ENCODE results near the gene SBNO1. TPM values are rescaled to one million over a fixed set of nuclear protein-coding genes. Genes with fewer than 3 reads are reported as not detected.

SBNO1 gene
- total and polyA plus RNA-seq, 4 donors, result 4.7 to 28.5 (median 15.3) TPM

DNA sequence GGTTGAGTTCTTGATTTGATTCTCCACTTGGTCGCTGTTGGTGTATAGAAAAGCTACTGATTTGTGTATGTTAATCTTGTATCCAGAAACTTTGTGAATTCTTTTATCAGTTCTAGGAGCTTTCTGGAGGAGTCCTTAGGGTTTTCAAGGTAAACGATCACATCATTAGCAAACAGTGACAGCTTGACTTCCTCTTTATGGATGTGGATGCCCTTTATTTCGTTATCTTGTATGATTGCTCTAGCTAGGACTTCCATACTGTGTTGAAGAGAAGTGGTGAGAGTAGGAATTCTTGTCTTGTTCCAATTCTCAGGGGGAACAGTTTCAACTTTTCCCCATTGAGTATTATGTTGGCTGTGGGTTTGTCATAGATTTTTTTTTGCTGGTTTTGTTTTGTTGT, 119.0 kb downstream of the SBNO1 start:
- Histone ChIP-seq H3K9ac (ENCODE audit: insufficient read depth in 1 of 2, low read length in 2 of 2) (no peak overlapping the region), H3K27me3 (ENCODE audit: control insufficient read depth in 3 of 3, insufficient read depth in 3 of 3, low read length in 2 of 3) (no peaks in the 10 kb centered on the region), H3K36me3 (ENCODE audit: control insufficient read depth in 4 of 4, insufficient read depth in 4 of 4, low read length in 4 of 4) (peaks cover 0 to 6% (median 5%) of the 10 kb centered on the region in 4 donors), H3K27ac (ENCODE audit: low read depth in 1 of 2, low read length in 1 of 2) (no peak overlapping the region), H3K9me3 (ENCODE audit: control insufficient read depth in 4 of 4, insufficient read depth in 3 of 4, low read length in 3 of 4) (peaks cover 0 to 3% (median 0%) of the 10 kb centered on the region in 4 donors), H3K4me1 (ENCODE audit: control insufficient read depth in 5 of 5, insufficient read depth in 5 of 5, low read length in 5 of 5) (peaks cover 0 to 11% (median under 1%) of the 10 kb centered on the region in 5 donors), H3K4me3 (no peak overlapping the region)
- DNase-seq (no peak), ATAC-seq (ENCODE audit: insufficient read depth, low FRiP score) (no peak)
- no peak for TF ChIP-seq CTCF (IDR thresholded peaks at IDR 0.05; ENCODE audit: control extremely low read depth, extremely low read depth)
- 74 to 81% methylated on average over 3 of the region's 3 CpGs for WGBS, 2 donors

DNA sequence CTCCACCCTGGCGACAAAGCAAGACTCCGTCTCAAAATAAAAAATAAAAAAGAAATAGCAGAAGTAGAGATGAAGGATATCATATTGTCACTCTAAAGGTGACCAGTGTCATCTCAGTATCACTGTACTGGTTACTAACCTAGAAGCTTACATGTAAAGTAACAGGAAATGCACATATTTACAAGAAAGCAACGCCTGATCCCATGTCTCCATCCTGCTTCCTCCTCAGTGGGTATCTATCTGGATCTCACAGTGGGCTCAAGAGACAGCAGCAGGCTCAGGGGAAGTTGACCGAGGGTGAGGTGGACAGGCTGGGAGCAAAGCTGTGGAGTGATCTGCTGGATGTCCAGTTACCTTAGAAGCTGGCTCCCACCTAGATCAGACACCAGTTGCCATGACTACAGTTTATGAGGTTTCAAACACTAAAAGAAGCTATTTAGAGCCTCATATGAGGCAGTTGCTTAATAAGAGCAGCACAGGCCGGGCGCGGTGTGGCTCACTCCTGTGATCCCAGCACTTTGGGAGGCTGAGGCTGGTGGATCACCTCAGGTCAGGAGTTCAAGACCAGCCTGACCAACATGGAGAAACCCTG, 120.9 kb downstream of the SBNO1 start:
- H3K36me3 ChIP-seq (ENCODE audit: control insufficient read depth in 4 of 4, insufficient read depth in 4 of 4, low read length in 4 of 4), result peaks cover 0 to 8% (median 4%) of the 10 kb centered on the region in 4 donors
- H3K4me3 ChIP-seq, result no peak overlapping the region
- no peak overlapping the region for H3K9ac ChIP-seq (ENCODE audit: insufficient read depth in 1 of 2, low read length in 2 of 2)
- H3K9me3 ChIP-seq (ENCODE audit: control insufficient read depth in 4 of 4, insufficient read depth in 3 of 4, low read length in 3 of 4), result peaks cover 0 to 3% (median 0%) of the 10 kb centered on the region in 4 donors
- no peaks in the 10 kb centered on the region for H3K27me3 ChIP-seq (ENCODE audit: control insufficient read depth in 3 of 3, insufficient read depth in 3 of 3, low read length in 2 of 3)
- no peak for TF ChIP-seq CTCF (IDR thresholded peaks at IDR 0.05; ENCODE audit: control extremely low read depth, extremely low read depth)
- no peak for DNase-seq
- peaks cover 0 to 11% (median 0%) of the 10 kb centered on the region in 5 donors for H3K4me1 ChIP-seq (ENCODE audit: control insufficient read depth in 5 of 5, insufficient read depth in 5 of 5, low read length in 5 of 5)
- WGBS, 2 donors, result 75 to 83% methylated on average over 7 of the region's 7 CpGs
- no peak overlapping the region for H3K27ac ChIP-seq (ENCODE audit: low read depth in 1 of 2, low read length in 1 of 2)
- no peak for ATAC-seq (ENCODE audit: insufficient read depth, low FRiP score)

DNA sequence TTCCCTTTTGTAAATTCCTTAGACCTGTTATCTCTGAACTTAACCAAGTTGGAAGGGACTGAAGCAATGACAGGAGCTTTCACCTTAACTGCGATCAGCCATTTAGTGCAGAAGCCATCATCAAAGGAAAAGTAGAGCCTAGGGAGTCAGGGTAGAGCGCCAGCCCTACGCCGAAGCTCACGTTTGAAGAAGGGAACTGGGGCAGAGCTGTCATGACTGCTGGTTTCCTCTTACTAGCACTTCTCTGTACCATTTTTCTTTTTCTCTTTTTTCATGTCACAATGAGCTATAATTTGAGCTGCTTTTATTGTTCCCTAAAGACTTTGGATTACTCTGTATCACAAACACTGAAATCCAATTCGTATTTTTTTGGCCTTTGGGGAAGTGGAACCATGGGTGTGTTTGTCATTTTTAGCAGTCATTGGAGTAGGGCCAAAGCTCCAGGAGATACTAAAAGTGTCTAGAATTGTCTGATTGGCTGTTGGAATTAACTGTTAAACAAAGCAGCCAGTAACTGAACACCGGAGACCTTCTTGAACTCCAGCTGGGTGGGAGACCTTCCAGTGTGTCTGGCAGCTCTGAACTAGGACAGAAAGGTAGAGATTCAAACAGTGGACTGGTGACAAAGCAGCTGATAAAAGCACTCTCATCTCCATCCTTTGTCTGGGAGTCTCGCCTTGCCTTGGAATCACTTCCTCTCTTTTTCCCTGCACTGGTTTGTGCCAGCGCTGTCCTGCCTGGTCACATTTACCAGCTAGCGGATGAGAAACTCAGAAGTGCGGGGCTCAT, 122.3 kb downstream of the SBNO1 start:
- H3K4me1 ChIP-seq (ENCODE audit: control insufficient read depth in 5 of 5, insufficient read depth in 5 of 5, low read length in 5 of 5), result peaks cover 0 to 11% (median 0%) of the 10 kb centered on the region in 5 donors
- no peaks in the 10 kb centered on the region for H3K9me3 ChIP-seq (ENCODE audit: control insufficient read depth in 4 of 4, insufficient read depth in 3 of 4, low read length in 3 of 4)
- H3K36me3 ChIP-seq (ENCODE audit: control insufficient read depth in 4 of 4, insufficient read depth in 4 of 4, low read length in 4 of 4), result peaks cover 0 to 4% (median under 1%) of the 10 kb centered on the region in 4 donors
- TF ChIP-seq CTCF (IDR thresholded peaks at IDR 0.05; ENCODE audit: control extremely low read depth, extremely low read depth), result no peak
- no peak overlapping the region for H3K4me3 ChIP-seq
- no peaks in the 10 kb centered on the region for H3K27me3 ChIP-seq (ENCODE audit: control insufficient read depth in 3 of 3, insufficient read depth in 3 of 3, low read length in 2 of 3)
- 40 to 52% methylated on average over 11 of the region's 11 CpGs for WGBS, 2 donors
- no peak overlapping the region for H3K9ac ChIP-seq (ENCODE audit: insufficient read depth in 1 of 2, low read length in 2 of 2)
- DNase-seq (peak in 1 of 3 donors; percentile 53), ATAC-seq (ENCODE audit: insufficient read depth, low FRiP score) (no peak)
- H3K27ac ChIP-seq (ENCODE audit: low read depth in 1 of 2, low read length in 1 of 2), result peak overlapping the region; percentile 10 to 44

Small RNAs within 50 kb of the gene (small RNA-seq; reads per million reads assigned to genes)
- gene RF00019 (ENCODE audit: low replicate concordance) (not detected), gene RNA5SP375 (ENCODE audit: low replicate concordance) (not detected)

Other genes starting within 250 kb of the SBNO1 start
- 10 to 100 TPM; 19.6 to 37.8 TPM for gene PITPNM2, start 213.8 kb downstream of the SBNO1 start, total RNA-seq
- 10 to 100 TPM in 1 of 2 donors, 1 to 10 TPM in 1; 8.9 to 12.9 TPM for gene PITPNM2, start 213.8 kb downstream of the SBNO1 start, polyA plus RNA-seq
- gene MPHOSPH9, start 131.7 kb downstream of the SBNO1 start, total RNA-seq, result 10 to 100 TPM; 19.8 to 56.9 TPM
- gene MPHOSPH9, start 131.7 kb downstream of the SBNO1 start, polyA plus RNA-seq, result 1 to 10 TPM; 5.0 to 5.1 TPM
- gene MTRFR, start 131.4 kb downstream of the SBNO1 start, total RNA-seq, result 10 to 100 TPM; 11.7 to 21.6 TPM
- gene MTRFR, start 131.4 kb downstream of the SBNO1 start, polyA plus RNA-seq, result 10 to 100 TPM in 1 of 2 donors, 1 to 10 TPM in 1; 8.8 to 20.8 TPM
- gene CDK2AP1, start 93.0 kb downstream of the SBNO1 start, total RNA-seq, result 100 to 1,000 TPM in 1 of 2 donors, 10 to 100 TPM in 1; 86.1 to 101 TPM
- gene CDK2AP1, start 93.0 kb downstream of the SBNO1 start, polyA plus RNA-seq, result 100 to 1,000 TPM in 1 of 2 donors, 10 to 100 TPM in 1; 80.8 to 166 TPM
- gene KMT5A, start 19.3 kb upstream of the SBNO1 start, total RNA-seq, result 10 to 100 TPM; 41.6 to 51.7 TPM
- 10 to 100 TPM; 21.1 to 22.5 TPM for gene KMT5A, start 19.3 kb upstream of the SBNO1 start, polyA plus RNA-seq
- 10 to 100 TPM in 1 of 2 donors, 1 to 10 TPM in 1; 7.7 to 12.2 TPM for gene RILPL2, start 71.8 kb upstream of the SBNO1 start, total RNA-seq
- gene RILPL2, start 71.8 kb upstream of the SBNO1 start, polyA plus RNA-seq, result 10 to 100 TPM; 13.7 to 40.7 TPM
- gene SNRNP35, start 93.3 kb upstream of the SBNO1 start, total RNA-seq, result 10 to 100 TPM; 19.3 to 20.2 TPM
- 10 to 100 TPM; 20.7 to 67.0 TPM for gene SNRNP35, start 93.3 kb upstream of the SBNO1 start, polyA plus RNA-seq
- 10 to 100 TPM; 13.6 to 14.6 TPM for gene RILPL1, start 168.9 kb upstream of the SBNO1 start, total RNA-seq
- 10 to 100 TPM in 1 of 2 donors, 1 to 10 TPM in 1; 9.5 to 10.8 TPM for gene RILPL1, start 168.9 kb upstream of the SBNO1 start, polyA plus RNA-seq
- gene TMED2, start 219.7 kb upstream of the SBNO1 start, total RNA-seq, result 100 to 1,000 TPM; 186 to 317 TPM
- gene TMED2, start 219.7 kb upstream of the SBNO1 start, polyA plus RNA-seq, result 100 to 1,000 TPM in 1 of 2 donors, 10 to 100 TPM in 1; 57.7 to 151 TPM
- 10 to 100 TPM; 21.1 to 22.3 TPM for gene DDX55, start 237.3 kb upstream of the SBNO1 start, total RNA-seq
- gene DDX55, start 237.3 kb upstream of the SBNO1 start, polyA plus RNA-seq, result 10 to 100 TPM; 13.3 to 15.2 TPM